GM12878 (cell line): Measurements from ENCODE around the gene IVD. TPM values are rescaled to one million over a fixed set of nuclear protein-coding genes. Genes with fewer than 3 reads are reported as not detected.

Experiments used
- ATAC-seq: fragments of 200-7000 bp; cut with Tn5 transposase; 3 replicates; pipeline ENCODE4 v1.9.1; 2020; ENCODE audit warnings: mild to moderate bottlenecking, moderate library complexity
- BruUV-seq: library from RNA; stranded (reverse); fragments of 400-500 nt; replicated peaks from 2 replicates; lab custom pipeline; 2021; lab: Mats Ljungman, UMichigan
- CTCF ChIA-PET: fragments of 300-600 bp; sonication (Branson Sonifier 250); formaldehyde crosslinking; extraction: SDS; loops from one replicate; lab custom pipeline; 2021; ENCODE audit warnings: inconsistent platforms; lab: Yijun Ruan, JAX
- POLR2A ChIA-PET: fragments of 350-600 bp; formaldehyde crosslinking; extraction: SDS; loops from one replicate; lab custom pipeline; 2021; ENCODE audit warnings: inconsistent platforms; lab: Charles Lee
- RAD21 ChIA-PET: fragments of 300-600 bp; sonication (Branson Sonifier 250); formaldehyde crosslinking; loops from one replicate; lab custom pipeline; 2023; ENCODE audit warnings: antibody characterized with exemption; ENCODE audit not compliant: unreplicated experiment; lab: Charles Lee
- SMC1A ChIA-PET: fragments of 300-600 bp; sonication (Branson Sonifier 250); formaldehyde crosslinking; loops from one replicate; lab custom pipeline; 2023; ENCODE audit not compliant: unreplicated experiment, uncharacterized antibody; lab: Charles Lee
- DNase-seq: peaks from one replicate; pipeline ENCODE4 v3.0.0-alpha.2; 2011; ENCODE audit warnings: low read depth, low spot score
- FAIRE-seq: peaks from 3 replicates; lab custom pipeline; 2011; peaks lifted over from hg19 to GRCh38; lab: Jason Lieb, UNC
- H2AFZ ChIP-seq: 2 replicates; pipeline ENCODE4 v1.6.0; 2011; ENCODE audit warnings: low read depth, low read length, control low read depth; ENCODE audit not compliant: control insufficient read depth
- H3K27ac ChIP-seq: 2 replicates; pipeline ENCODE4 v1.5.1; 2011; ENCODE audit warnings: control low read depth; ENCODE audit not compliant: control insufficient read depth, insufficient read depth
- H3K27me3 ChIP-seq, 2 experiments: replicated peaks in 1 of 2; 2 replicates each; pipeline versions ENCODE4 v1.6.0 to v1.6.1; 2011; ENCODE audit warnings: low read length in 1 of 2; ENCODE audit not compliant: control insufficient read depth in 2 of 2, insufficient read depth in 2 of 2
- H3K36me3 ChIP-seq, 2 experiments: 2 replicates each; pipeline ENCODE4 v1.5.1; 2011; ENCODE audit warnings: low read length in 1 of 2; ENCODE audit not compliant: control insufficient read depth in 2 of 2, insufficient read depth in 2 of 2
- H3K4me1 ChIP-seq: 2 replicates; pipeline ENCODE4 v1.6.1; 2011; ENCODE audit warnings: mild to moderate bottlenecking, low read length, moderate library complexity, mixed read lengths; ENCODE audit not compliant: control insufficient read depth, insufficient read depth
- H3K4me2 ChIP-seq: 2 replicates; pipeline ENCODE4 v1.6.0; 2011; ENCODE audit warnings: control low read depth; ENCODE audit not compliant: control insufficient read depth, insufficient read depth
- H3K4me3 ChIP-seq: fragments of 200-600 bp; sonication (generic); 2 replicates; pipeline ENCODE4 v1.5.1; 2016
- H3K79me2 ChIP-seq: 2 replicates; pipeline ENCODE4 v1.6.0; 2011; ENCODE audit warnings: low read length; ENCODE audit not compliant: control insufficient read depth, insufficient read depth
- H3K9ac ChIP-seq: 2 replicates; pipeline ENCODE4 v1.8.0; 2011; ENCODE audit warnings: low read length, control low read depth, mixed read lengths; ENCODE audit not compliant: control insufficient read depth, insufficient read depth
- H3K9me3 ChIP-seq: replicated peaks from 3 replicates; pipeline ENCODE4 v1.5.1; 2011; ENCODE audit warnings: mild to moderate bottlenecking, low read length; ENCODE audit not compliant: control insufficient read depth, insufficient read depth
- H4K20me1 ChIP-seq: 2 replicates; pipeline ENCODE4 v1.6.0; 2011; ENCODE audit not compliant: control insufficient read depth, insufficient read depth
- BRCA1 ChIP-seq: IDR thresholded peaks from 2 replicates; pipeline ENCODE4 v1.6.1; 2011; ENCODE audit warnings: low read depth, low read length, improper control_type of control experiment
- CHD2 ChIP-seq: IDR thresholded peaks from 2 replicates; pipeline ENCODE4 v1.6.1; 2011; ENCODE audit warnings: low read depth, low read length, improper control_type of control experiment, borderline replicate concordance
- E4F1 ChIP-seq: fragments of 450-650 bp; IDR thresholded peaks from 2 replicates; pipeline ENCODE4 v1.6.1; 2018; ENCODE audit warnings: borderline replicate concordance, mild to moderate bottlenecking; ENCODE audit not compliant: partially characterized antibody
- NR2C2 ChIP-seq: IDR thresholded peaks from 2 replicates; pipeline ENCODE4 v1.6.1; 2011; ENCODE audit warnings: borderline replicate concordance, low read depth; ENCODE audit not compliant: control insufficient read depth, insufficient read length
- RB1 ChIP-seq: fragments of 450-650 bp; formaldehyde crosslinking; IDR thresholded peaks from 2 replicates; pipeline ENCODE4 v1.6.1; 2017; ENCODE audit warnings: mild to moderate bottlenecking, borderline replicate concordance
- REST ChIP-seq: IDR thresholded peaks from 2 replicates; pipeline ENCODE4 v1.6.1; 2012; ENCODE audit warnings: mild to moderate bottlenecking, low read depth, low read length
- SMAD1 ChIP-seq: fragments of 450-650 bp; IDR thresholded peaks from 2 replicates; pipeline ENCODE4 v1.6.1; 2018; ENCODE audit warnings: mild to moderate bottlenecking, low read depth; ENCODE audit not compliant: partially characterized antibody
- WRNIP1 ChIP-seq: IDR thresholded peaks from 2 replicates; pipeline ENCODE4 v1.6.1; 2011; ENCODE audit warnings: low read depth, low read length, improper control_type of control experiment, borderline replicate concordance
- ZBTB33 ChIP-seq: fragments of 450-650 bp; IDR thresholded peaks from 2 replicates; pipeline ENCODE4 v1.6.1; 2017; ENCODE audit warnings: mild to moderate bottlenecking
- WGBS: methylation state at CpG from one replicate; pipeline ENCODE4 v1.1.6; 2016; ENCODE audit warnings: low lambda C conversion rate; ENCODE audit not compliant: insufficient replicate concordance, insufficient coverage; ENCODE audit errors: missing lambda C conversion rate; 5-methylcytosine and 5-hydroxymethylcytosine counted together
- in situ Hi-C: fragments of 300-500 bp; cut with MboI; formaldehyde crosslinking; loops from 9 replicates; pipeline ENCODE4 v1.14.3; 2018; ENCODE audit warnings: mixed read lengths
- intact Hi-C: fragments of 100-400 bp; cut with micrococcal nuclease; formaldehyde crosslinking; loops from one replicate; pipeline ENCODE4 v1.14.2; 2022; ENCODE audit not compliant: unreplicated experiment
- polyA plus RNA-seq, 11 experiments: library from polyadenylated mRNA; depleted of rRNA in 4 of 11; unstranded in 6 of 11; stranded (reverse) in 5 of 11; fragments of >200 nt; fragmentation: Nextera tagmentation in 4 of 11; fragmentation: Illumina TruSeq in 1 of 11; extraction: Ambion mirVana in 4 of 11; extraction: Trizol in 1 of 11; gene quantifications; 1 replicate in 1 of 11; 2 replicates in 10 of 11; pipeline versions ENCODE4 v1.2.1 to v1.2.3, GENCODE V29; 2011 to 2016; ENCODE audit warnings: inconsistent platforms in 2 of 11, missing spikeins in 2 of 11, low read depth in 1 of 11
- total RNA-seq, 4 experiments: library from RNA; depleted of rRNA in 3 of 4; stranded (reverse); fragments of >200 nt in 3 of 4; fragmentation: Illumina TruSeq in 1 of 4; extraction: Trizol in 1 of 4; gene quantifications; 2 replicates each; pipeline versions ENCODE4 v1.2.1 to v1.2.3, GENCODE V29; 2013 to 2021

IVD gene
- total and polyA plus RNA-seq, 10 of the 15 experiments (the other 5 are each of a cell fraction or from before 2014, with no cell fraction given): 5.3 to 59.8 (median 45.7) TPM

- TF ChIP-seq E4F1 (no peak), REST (no peak), BRCA1 (no peak)
These were observed 32.6 kb upstream of the IVD start (continued) for GRCh38 chr15:40372981-40373380.

GRCh38 chr15:40377606-40378005 is 28.0 kb upstream of the IVD start:
- RAD21 ChIA-PET: interaction anchor here (1.1 kb wide), 1 partner anchor 9 kb away, joined by 3 read pairs; no protein-coding TSS in a partner anchor
- H2AFZ ChIP-seq: no peak overlapping the region
- in situ Hi-C loops: no loop called here
- H3K36me3 ChIP-seq: no peaks in the 10 kb centered on the region
- POLR2A ChIA-PET: no interaction called here
- CTCF ChIA-PET: interaction anchor here (1.2 to 1.4 kb wide), 2 partner anchors 12 to 37 kb away, joined by 3 to 4 read pairs; partner anchors contain the start of gene CCDC9B
- ATAC-seq (no peak), DNase-seq (no peak), FAIRE-seq (no peak)
- intact Hi-C loops: no loop called here
- no peaks in the 10 kb centered on the region for H4K20me1 ChIP-seq
- TF ChIP-seq SMAD1: no peak
- TF ChIP-seq CHD2: no peak
- TF ChIP-seq RB1: no peak
- TF ChIP-seq NR2C2: no peak
- no peak for TF ChIP-seq ZBTB33
- TF ChIP-seq WRNIP1: no peak
- BruUV-seq: no TSS peak
- no peaks in the 10 kb centered on the region for H3K9me3 ChIP-seq
- WGBS: 27% methylated on average over 3 of the region's 3 CpGs
- no peaks in the 10 kb centered on the region for H3K4me1 ChIP-seq
- no peaks in the 10 kb centered on the region for H3K79me2 ChIP-seq
- no peak overlapping the region for H3K4me3 ChIP-seq
- SMC1A ChIA-PET: interaction anchor here (0.9 to 1.7 kb wide), 2 partner anchors 20 to 104 kb away, joined by 3 read pairs; no protein-coding TSS in a partner anchor
- no peaks in the 10 kb centered on the region for H3K27me3 ChIP-seq
- H3K27ac ChIP-seq: no peak overlapping the region
- no peak overlapping the region for H3K9ac ChIP-seq
- H3K4me2 ChIP-seq: no peak overlapping the region
